ENCODE data around the gene TMEM223.
"Not testable (repeated sequence)": the region's sequence is repeated elsewhere in the genome, so short reads cannot be mapped to it uniquely, and the experiment has no call there.

The TMEM223 gene

DNA sequence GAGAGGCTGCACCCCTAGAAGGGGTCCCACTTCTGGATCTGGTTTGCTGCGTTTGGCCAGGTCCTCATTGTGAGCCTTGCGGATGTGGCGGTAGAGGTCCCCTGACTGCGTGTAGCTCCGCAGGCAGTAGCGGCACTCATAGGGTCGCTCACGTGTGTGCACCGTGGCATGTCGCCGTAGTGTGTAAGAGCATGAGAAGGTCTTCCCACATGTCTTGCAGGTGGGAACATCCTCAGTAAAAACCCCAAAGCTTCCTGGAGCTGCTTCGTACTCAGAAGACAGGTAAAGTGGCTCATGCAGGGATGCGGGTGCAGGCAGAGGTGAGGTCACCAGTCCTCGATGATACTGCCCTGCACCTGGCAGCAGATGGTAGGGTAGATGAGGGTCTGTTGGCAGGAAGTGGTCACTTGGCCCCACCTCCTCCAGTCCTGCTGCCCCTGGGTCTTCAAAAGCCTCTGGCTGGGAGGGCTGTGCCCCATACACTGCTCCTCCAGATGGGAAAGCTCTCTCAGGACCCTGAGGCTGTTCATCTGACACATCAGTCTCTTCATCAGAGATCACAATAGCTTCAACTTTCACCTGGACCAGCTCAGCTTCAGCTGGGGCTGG is 39.5 kb downstream of the TMEM223 start:
- no peak for DNase-seq

DNA sequence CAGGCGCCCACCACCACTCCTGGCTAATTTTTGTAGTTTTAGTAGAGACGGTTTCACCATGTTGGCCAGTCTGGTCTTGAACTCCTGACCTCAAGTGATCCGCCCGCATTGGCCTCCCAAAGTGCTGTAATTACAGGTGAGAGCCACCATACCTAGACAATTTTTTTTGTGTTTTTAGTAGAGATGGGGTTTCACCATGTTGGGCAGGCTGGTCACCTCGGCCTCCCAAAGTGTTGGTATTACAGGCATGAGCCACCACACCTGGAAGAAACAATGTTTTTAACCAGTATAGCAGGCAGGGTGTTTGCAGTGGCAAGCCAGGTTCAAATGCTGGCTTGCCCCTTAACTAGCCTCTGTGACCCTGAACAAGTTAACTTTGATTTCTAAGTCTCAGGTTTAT is 41.9 kb downstream of the TMEM223 start:
- DNase-seq: not testable (repeated sequence)

DNA sequence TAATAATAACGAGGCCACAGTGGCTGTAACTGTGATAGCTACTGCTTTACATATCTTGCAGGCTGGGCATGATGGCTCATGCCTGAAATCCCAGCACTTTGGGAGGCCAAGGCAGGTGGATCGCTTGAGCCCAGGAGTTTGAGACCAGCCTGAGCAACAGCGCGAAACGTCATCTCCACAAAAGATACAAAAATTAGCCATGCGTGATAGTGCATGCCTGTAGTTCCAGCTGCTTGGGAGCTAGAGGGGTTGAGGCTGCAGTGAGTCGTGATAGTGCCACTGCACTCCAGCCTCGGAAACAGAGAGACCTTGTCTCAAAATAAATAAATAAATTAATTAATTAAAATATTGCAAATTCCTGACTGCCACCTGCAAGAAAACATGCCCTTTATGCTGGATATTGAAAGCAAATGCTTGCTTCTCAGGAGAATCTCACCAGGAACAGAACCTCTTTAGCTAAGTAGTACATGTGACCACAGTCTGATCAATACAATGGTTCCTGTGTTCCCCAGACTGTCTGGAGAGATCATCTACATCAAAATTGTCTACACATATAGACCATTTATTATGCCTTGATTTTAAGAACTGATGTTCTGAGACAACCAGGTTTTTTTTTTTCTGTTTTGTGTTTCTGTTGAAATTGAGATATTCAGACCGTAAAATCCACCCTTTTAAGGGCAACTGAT is 44.2 kb downstream of the TMEM223 start:
- no peak for DNase-seq

All from NCI-H510A treated with DMSO at 0.1 percent for 48 hours (cell line).